Right ventricle myocardium superior (tissue), 1 donor: ENCODE measurements around the gene NXN. TPM values are rescaled to one million over a fixed set of nuclear protein-coding genes. Genes with fewer than 3 reads are reported as not detected.
"Not testable (repeated sequence)": the region's sequence is repeated elsewhere in the genome, so short reads cannot be mapped to it uniquely, and the experiment has no call there.

ENCODE experiments used
- ATAC-seq: fragments of 200-7000 bp; cut with Tn5 transposase; one replicate; pipeline ENCODE4 v1.9.1; 2020; ENCODE audit warnings: mild to moderate bottlenecking; ENCODE audit not compliant: poor library complexity
- DNase-seq: peaks from one replicate; pipeline ENCODE4 v3.0.0-alpha.2; 2020
- intact Hi-C: fragments of 100-400 bp; cut with DNase I; formaldehyde crosslinking; loops from one replicate; pipeline ENCODE4 v1.11.2; 2022
- total RNA-seq: library from RNA; stranded (reverse); fragmentation: NEBNext Ultra II Directional; extraction: Animal tissue kit (Norgen Biotek cat#: 25700); gene quantifications from one replicate; pipeline ENCODE4 v1.2.1, GENCODE V29; 2021
- donor health status: DM: no; HTN: yes; CAD: no; lungs with severe emphysema.

Gene NXN
- total RNA-seq, 1 donor from 2014 or later, result 20.2 TPM

DNA sequence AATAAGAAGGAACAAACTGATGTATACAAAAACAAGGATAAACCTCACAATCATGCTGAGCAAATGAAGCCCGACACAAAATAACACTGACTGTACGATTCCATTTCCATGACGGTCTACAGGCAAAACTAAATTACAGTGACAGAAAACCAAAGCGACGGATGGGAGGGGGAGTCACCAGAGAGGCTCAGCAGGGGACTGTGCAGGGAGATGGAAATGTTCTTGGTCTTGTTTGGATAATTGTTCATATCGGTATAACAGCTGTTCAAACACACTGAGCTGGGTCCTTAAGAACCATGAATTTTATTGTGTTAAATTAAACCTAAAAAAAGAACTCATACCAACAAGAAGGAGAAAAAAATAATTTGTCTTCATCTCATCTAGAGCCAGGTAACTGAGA is 97.8 kb downstream of the NXN start:
- ATAC-seq (no peak), DNase-seq (no peak)
- intact Hi-C loops, result no loop called here

- ATAC-seq (peak; percentile 19), DNase-seq (no peak)
- intact Hi-C loops, result no loop called here
These were observed 98.9 kb downstream of the NXN start for GRCh38 chr17:880443-881269.

- DNase-seq (peak; percentile 84), ATAC-seq (peak; percentile 40)
- intact Hi-C loops, result loop anchor here (5.0 to 10.0 kb wide), 2 partner anchors 85 to 98 kb away; partner anchors contain the start of gene NXN
These were observed 99.8 kb downstream of the NXN start for GRCh38 chr17:879546-880442.

DNA sequence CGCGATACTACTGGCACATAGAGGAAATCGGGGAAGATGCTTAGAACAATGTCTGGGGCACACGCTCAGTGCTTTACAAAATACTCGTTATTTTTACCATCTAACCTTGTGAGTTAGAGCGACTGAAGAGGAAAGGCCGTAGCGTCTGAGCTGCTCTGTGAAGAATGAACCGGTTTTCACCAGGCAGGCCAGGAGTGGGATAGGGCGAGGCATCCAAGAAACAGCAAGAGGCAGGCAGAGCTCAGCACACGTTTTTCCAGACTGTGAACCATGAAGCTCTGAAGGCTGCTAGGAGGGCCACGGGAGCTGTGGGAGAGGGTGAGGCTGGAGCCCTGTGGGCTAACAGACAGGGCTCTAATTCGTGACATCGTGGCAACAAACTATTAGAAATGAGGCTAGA is 101.9 kb downstream of the NXN start:
- DNase-seq (no peak), ATAC-seq (no peak)
- intact Hi-C loops, result loop anchor here (5.0 to 10.0 kb wide), 2 partner anchors 83 to 100 kb away; partner anchors contain the start of gene NXN

DNA sequence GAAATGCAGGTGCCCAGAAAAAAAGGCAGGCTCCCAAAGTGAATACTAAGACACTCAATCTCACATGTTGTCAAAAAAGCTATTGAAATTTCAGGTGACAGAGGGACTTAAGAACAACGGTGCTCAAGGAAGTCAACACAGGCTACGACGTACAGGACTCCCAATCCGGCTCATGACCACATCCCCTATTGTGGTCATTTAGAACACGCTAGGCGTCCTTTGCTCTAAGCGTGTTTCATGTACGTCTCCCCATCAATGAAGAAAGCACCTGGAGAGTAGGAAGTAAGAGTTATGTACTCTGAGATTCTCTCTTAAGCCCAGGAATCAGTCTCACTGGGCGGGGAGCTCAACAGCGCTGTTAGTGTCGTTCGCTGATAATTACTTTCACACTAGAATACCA is 103.3 kb downstream of the NXN start:
- intact Hi-C loops, result loop anchor here (5.0 to 10.0 kb wide), 2 partner anchors 81 to 101 kb away; partner anchors contain the start of gene NXN
- ATAC-seq (no peak), DNase-seq (no peak)

DNA sequence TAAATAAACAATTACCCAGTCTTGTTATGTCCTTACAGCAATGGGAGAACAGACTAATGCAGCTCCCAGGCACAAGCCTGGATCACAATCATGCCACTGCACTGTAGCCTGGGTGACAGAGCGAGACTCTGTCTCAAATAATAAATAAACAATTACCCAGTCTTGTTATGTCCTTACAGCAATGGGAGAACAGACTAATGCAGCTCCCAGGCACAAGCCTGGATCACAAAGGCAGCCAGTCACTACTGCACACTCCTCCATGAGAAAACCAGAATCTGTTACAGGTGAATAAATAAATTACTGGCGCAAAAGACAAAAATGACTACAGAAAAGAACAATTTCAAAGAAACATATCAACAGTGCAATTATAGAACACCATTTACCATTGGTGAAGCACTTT is 105.0 kb downstream of the NXN start:
- not testable (repeated sequence) for ATAC-seq, DNase-seq
- intact Hi-C loops, result loop anchor here (10.0 kb wide), 1 partner anchor 80 kb away; no protein-coding TSS in a partner anchor

GRCh38 chr17:872855-873254 is 106.7 kb downstream of the NXN start:
- no peak for ATAC-seq
- intact Hi-C loops, result loop anchor here (10.0 kb wide), 1 partner anchor 78 kb away; no protein-coding TSS in a partner anchor
- DNase-seq, result no peak

DNA sequence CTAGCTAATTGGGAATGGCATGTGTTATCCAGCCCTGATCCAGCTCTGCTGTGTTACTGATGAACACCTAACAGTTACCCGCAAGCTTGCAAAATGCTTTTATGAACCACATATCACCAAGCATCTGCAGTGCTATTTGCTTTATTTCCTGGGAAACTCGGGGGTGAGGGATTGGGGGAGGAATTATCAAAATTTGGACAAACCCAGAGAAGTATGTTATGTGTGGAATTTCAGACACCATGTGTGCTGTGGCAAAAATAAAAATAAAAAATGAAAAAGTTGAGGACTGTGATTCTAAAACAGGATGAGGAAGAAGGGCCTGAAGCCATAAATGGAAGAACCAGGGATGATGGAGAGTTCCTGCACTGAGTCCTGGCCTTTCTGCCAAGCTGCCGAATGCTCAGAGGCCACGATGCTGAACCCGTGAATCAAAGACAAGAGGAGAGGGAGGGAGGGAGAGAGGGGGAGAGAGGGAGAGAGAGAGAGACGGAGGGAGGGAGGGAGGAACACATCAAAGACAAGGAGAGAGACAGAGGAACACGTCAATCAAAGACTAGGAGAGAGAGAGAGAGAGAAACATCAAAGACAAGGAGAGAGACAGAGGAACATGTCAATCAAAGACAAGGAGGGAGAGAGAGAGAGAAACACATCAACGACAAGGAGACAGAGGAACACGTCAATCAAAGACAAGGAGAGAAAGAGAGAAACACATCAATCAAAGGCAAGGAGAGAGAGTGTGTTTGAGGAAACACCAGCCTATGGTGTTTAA is 107.6 kb downstream of the NXN start:
- DNase-seq (no peak), ATAC-seq (no peak)
- intact Hi-C loops, result loop anchor here (10.0 kb wide), 1 partner anchor 77 kb away; no protein-coding TSS in a partner anchor

DNA sequence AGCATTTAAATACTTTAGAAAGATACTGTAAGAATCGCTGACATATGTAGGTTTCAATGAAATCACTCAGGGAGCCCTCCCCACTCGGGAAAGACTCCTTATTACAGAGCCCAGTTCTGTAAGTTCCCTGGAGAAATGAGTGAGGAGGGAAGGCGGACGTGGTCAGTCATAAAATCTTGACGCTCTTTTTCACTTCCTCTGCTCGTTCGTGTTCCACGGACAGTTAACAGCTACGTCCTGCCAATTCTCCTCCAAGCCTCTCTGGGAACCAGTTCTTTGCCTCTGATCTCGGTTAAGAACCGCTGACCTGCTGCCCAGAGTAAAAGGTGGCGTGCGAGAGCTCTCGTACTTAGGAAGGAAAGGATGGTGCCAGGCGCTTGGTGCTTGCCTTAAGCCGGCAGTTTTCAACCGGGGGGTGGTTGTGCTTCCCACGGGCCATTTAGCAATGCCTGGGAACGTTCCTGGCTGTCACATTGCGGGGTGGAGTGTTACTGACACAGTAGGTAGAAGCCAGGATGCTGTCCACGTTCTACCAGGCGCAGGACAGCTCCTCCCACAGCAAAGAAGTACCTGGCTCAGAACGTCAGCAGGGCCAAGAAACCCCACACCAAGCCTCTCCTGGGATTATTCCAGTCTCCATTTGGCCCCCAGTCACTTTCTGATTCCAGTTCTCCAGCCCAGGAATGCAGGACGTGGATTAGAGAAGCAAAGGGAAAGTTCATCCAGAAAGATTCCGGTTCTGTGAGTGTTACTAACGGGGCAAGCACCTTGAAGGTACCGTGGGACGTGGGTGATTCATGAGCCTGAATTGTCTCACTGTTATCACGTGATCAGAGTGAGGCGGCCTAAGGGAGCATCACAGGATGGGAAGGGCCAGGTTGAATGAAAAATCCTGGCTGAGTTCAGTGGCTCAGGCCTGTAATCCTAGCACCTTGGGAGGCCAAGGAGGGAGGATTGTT is 109.7 kb downstream of the NXN start:
- DNase-seq (peak; percentile 65), ATAC-seq (peak; percentile 79)
- intact Hi-C loops, result loop anchor here (10.0 kb wide), 1 partner anchor 75 kb away; no protein-coding TSS in a partner anchor

- DNase-seq (peak; percentile 79), ATAC-seq (peak; percentile 92)
- intact Hi-C loops, result no loop called here
These were observed 110.5 kb downstream of the NXN start for GRCh38 chr17:869086-869485.

DNA sequence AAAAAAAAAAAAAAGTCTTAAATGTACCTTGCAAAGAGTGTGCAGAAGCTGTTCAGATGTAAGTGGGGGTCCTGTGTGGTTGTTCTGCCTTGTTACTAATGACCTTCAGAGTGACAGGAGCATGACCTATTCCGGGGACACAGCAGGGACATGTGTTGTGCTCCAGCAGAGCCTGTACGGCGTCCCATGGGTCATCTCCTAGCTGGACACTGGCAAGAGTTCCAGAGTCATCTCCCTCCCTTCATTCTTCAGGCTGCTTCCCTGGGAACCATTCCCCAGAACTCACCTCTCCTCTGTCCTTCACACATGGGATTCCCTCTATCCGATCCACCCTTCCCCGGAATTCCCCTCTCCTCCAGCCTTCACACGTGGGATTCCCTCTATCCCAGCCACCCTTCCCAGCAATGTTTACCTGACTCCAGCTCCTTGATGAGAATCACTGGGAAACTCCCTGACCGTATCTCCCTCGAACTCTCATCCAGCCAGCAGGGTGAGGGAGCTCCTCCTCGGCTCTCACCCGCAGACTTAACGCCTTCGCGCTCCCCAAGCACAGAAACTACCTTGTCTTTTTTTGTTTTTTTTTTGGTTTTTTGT is 111.6 kb downstream of the NXN start:
- ATAC-seq (no peak), DNase-seq (peak; percentile 28)
- intact Hi-C loops, result no loop called here

- intact Hi-C loops, DNase-seq: not testable (repeated sequence)
These were observed 112.3 kb downstream of the NXN start for GRCh38 chr17:867238-867637.

GRCh38 chr17:866568-867103 is 112.9 kb downstream of the NXN start:
- no peak for DNase-seq
- no peak for ATAC-seq
- intact Hi-C loops, result no loop called here

More at GRCh38 chr17:867238-867637, 112.3 kb downstream of the NXN start:
- ATAC-seq, result not testable (repeated sequence)

DNA sequence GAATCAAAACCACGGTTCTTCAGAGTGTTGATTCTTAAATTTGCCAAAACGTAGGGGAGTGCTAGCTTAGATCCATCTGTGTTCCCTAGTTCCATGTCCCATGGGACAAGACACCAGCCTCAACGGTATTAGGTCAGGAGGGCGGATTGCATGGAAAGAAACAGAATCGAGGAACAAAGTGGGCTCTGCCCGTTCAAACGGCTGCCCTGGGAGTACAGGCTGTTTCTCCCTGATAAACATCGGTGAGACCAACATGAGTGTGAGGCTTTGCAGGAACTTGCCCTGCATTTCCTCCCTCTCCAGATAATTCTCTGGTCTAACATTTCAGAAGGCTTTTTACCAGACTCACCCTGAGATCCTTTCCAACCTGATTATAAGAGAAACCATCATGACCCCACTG is 115.3 kb downstream of the NXN start:
- no peak for ATAC-seq
- no peak for DNase-seq
- intact Hi-C loops, result no loop called here

DNA sequence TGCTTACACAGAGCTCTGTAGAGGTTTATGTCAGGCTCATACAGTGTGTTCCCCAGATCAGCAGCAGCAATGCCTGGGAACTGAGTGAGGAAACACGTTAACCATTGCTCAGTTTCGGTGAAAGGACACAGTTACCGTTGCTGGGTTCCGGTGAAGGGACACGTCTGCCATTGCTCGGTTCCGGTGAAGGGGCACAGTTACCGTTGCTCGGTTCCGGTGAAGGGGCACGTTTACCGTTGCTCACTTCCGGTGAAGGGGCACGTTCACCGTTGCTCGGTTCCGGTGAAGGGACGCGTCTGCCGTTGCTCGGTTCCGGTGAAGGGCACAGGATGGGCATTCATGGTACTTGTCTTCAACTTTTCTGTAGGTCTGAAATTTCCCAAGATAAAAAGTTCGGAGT is 115.7 kb downstream of the NXN start:
- no peak for DNase-seq

DNA sequence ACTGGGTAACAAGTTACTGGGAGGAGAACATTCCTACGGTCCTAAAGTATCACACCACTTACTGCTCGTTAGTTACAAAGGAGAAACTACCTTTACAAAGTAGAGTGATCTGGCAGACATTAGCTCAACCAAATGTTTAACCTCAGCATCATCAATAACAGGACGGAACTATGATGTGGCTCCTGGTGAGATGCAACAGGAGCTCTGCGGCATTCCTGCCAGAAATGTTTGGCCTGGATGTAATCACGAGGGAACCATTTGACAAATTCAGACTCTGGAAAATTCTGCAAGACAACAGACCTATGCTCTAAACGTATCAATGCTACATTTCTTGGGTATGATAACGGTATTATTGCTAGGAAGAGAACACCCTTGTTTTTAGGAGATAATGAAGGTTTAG is 117.0 kb downstream of the NXN start:
- intact Hi-C loops, result no loop called here
- no peak for DNase-seq
- no peak for ATAC-seq

More for the DNA sequence above, 115.7 kb downstream of the NXN start:
- no peak for ATAC-seq
- intact Hi-C loops, result no loop called here

GRCh38 chr17:861364-861763 is 118.2 kb downstream of the NXN start:
- ATAC-seq (peak; percentile 67), DNase-seq (no peak)
- intact Hi-C loops, result no loop called here
